GM19463 (cell line): ENCODE measurements around the gene SF3B3.
"Not testable (repeated sequence)": the region's sequence is repeated elsewhere in the genome, so short reads cannot be mapped to it uniquely, and the experiment has no call there.

Experiments used
- ATAC-seq: cut with Tn5 transposase; IDR thresholded peaks from one replicate; pipeline ENCODE4 v1.9.1; 2021; ENCODE audit warnings: mild to moderate bottlenecking, moderate library complexity; ENCODE audit not compliant: unreplicated experiment

The SF3B3 gene

DNA sequence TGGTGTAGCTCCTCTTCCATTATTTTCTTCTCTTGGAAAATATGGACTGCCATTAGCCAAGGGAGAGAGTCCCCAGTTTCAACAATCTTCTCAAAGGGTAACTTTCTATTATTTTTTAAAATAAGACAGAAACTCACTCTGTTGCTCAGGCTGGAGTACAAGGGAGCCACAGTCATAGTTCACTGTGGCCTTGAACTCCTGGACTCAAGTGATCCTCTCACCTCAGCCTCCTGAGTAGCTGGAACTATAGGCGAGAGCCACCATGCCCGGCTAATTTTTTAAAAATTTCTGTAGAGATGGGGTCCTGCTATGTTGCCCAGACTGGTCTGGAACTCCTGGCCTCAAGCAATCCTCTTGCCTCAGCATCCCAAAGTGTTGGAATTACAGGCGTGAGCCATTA, 13.4 kb upstream of the SF3B3 start:
- no peak for ATAC-seq

DNA sequence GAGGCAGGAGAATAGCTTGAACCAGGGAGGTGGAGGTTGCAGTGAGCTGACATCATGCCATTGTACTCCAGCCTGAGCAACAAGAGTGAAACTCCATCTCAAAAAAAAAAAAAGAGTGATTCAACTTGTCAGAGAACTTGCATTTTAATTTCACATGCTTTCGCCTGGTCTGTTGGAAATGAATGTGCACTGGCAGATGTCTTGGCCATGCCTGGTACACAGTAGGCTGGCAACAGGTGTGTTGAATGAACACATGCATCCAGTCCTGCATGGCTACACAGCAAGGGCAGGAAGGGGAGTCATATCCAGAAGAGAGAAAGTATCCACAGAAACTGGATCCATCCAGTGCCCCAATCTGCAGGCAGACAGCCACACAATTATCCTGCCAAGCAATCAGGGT, 11.8 kb upstream of the SF3B3 start:
- no peak for ATAC-seq

DNA sequence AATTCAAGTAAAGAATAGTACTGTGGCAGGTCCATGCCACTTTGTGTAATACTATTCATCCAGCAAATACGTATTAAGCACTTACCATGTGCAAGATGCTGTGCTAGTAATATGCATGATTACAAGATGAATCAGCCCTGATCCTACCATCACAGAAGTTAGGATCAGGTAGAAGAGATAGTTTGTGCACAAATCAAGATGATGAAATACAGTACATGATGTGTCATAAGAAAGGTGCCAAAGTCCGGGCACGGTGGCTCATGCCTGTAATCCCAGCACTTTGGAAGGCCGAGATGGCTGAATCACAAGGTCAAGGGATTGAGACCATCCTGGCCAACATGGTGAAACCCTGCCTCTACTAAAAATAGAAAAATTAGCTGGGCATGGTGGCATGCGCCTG, 11.2 kb upstream of the SF3B3 start:
- ATAC-seq: no peak

DNA sequence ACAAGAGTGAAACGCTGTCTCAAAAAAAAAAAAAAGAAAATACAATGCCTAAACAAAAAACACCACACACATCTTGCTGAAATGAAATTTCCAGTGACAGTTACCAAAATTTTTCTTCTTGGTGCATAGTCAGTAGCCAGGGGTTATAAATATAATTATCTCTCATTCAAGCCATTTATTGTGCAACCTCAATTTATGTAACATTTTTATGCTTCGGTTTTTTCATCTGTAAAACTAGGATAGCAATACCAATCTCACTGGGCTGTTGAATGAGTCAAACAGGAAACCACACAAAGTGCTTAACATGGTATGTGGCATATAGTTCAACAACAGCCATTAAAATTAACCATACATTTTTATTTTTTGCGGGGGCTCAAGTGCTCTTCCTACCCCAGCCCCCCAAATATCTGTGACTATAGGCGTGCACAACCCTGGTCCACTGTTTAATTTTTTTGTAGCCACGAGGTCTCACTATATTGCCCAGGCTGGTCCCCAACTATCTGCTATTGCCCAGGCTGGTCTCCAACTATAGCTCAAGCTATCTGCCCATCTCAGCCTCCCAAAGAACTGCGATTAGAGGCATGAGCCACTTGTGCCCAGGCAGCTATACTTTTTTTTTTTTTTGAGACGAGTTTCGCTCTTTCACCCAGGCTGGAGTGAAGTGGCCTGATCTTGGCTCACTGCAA, 2.9 kb upstream of the SF3B3 start:
- ATAC-seq: no peak

DNA sequence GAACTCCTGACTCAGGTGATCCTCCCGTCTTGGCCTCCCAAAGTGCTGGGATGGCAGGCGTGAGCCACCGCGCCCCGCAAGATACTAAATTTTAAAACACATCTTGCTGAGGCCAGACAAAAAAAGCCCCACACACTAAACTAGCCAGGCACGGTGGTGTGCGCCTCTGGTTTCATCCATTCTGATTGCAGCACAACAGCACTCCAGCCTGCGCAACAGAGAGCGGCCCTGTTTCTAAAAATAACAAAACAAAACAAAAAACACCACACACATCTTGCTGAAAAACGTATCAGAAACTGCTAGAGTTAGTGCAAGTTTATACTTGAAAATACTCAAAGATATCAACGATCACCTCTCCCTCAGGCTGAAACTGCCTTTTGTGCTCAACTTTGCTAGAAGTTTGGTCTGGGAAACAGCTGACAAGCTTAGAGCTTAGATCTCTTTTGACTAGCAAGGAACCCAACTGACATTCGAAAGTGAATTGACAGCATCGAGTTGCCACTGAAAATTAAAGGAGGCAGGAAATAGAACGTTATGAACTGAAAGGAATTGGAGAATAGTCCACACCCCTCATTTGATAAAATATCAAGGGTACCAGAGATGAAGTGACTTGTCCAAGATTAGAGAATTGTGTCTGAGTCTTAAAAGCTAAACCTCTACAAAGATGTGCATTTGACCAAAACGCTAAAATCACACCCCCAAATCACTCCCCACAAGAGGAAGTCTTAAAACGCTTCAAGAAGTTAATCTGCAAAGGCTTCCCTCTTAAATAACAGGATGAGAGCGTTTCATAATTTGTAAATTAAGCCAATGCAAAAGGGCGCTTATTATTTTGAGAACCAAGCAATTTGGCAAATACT, 1.2 kb upstream of the SF3B3 start:
- ATAC-seq: no peak

DNA sequence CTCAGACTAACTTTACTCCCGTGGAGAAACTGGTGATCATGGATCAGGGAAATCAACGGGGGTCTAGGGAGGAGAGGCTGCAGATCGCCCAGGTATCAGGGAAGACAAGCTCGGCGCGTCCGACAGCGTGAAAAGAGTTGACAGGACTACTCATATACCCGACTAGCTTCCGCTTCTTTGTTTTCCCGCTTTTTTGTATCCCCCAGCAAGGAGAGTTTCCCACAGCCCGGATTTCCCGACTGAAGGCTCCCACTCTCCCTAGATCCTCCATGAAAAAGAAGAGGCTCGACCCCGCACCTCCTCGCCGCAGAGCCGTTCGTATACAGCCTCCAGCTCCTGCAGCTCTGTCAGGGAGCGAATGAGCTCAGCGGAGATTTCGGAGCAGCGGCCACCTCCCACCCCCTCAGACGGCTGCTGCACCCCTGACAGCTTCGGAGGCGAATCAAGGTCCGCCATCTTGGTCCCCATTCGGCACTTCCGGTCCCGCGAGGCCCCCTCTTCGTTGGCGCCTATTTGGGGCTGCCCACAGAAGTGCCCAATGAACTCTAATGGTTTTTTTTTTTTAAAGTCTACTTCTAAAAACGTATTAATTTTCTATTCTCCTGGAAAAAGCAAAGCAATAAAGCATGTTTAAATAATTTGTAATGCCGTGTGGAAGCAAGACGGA, 407 bp upstream of the SF3B3 start, which contains the start of gene COG4:
Gene COG4, minus strand, starts transcription at position 479 of the 667 bp plus-strand sequence. Its CDS starts 11 bp downstream, at position 468.
- ATAC-seq: peak; percentile 49

DNA sequence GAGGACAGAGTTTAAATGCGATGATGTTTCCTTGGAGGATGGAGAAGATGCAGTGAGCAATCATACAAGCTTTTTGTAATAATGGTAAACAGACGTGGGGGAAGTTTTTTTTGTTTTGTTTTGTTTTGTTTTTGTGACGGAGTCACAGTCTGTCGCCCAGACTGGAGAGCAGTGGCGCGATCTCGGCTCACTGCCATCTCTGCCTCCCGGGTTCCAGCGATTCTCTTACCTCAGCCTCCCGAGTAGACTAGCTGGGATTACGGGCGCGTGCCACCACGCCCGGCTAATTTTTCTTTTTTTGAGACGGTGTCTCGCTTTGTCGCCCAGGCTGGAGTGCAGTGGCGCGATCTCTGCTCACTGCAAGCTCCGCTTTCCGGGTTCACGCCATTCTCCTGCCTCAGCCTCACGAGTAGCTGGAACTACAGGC, 796 bp downstream of the SF3B3 start:
- ATAC-seq: not testable (repeated sequence)

DNA sequence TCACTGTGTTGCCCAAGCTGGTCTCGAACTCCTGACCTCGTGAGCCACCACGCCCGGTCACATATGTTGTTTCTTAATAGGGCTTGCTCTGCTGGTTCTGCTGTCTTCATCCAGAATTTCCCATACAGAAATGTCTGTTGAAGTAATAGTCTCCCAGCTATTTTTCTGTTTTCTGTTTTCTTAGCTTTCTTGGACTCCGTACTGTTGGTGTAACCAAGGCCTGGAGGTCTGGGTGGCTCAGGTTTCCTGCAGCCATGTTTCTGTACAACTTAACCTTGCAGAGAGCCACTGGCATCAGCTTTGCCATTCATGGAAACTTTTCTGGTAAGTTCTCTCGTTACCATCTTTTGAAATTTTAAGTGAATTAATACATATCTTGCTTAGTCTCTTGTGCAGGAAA, 2.8 kb downstream of the SF3B3 start:
- ATAC-seq: no peak

DNA sequence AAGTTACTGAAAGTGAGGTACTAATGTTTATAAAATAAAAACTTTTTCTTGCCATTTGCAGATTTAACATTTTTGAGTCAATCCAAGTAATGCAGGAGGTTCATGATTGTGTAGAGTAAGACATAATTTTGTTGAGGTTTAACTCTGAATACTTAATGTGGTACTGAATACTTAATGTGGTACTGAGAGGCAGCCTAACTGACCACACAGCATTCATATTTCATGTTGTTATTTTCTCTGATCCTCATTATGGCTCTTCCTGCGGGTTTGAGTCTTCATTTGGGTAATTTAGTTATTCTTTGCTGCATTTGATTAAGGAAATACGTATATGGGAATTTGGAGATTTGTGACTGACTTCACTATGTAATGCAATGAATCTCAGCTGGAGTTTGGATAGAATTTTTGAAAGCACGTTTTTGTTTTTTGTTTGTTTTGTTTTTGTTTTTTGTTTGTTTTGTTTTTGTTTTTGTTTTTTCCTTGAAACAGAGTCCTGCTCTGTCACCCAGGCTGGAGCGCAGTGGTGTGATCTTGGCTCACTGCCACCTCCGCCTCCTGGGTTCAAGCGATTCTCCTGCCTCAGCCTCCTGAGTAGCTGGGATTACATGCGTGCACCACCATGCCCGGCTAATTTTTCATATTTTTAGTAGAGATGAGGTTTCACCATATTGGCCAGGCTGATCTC, 3.8 kb downstream of the SF3B3 start:
- no peak for ATAC-seq

DNA sequence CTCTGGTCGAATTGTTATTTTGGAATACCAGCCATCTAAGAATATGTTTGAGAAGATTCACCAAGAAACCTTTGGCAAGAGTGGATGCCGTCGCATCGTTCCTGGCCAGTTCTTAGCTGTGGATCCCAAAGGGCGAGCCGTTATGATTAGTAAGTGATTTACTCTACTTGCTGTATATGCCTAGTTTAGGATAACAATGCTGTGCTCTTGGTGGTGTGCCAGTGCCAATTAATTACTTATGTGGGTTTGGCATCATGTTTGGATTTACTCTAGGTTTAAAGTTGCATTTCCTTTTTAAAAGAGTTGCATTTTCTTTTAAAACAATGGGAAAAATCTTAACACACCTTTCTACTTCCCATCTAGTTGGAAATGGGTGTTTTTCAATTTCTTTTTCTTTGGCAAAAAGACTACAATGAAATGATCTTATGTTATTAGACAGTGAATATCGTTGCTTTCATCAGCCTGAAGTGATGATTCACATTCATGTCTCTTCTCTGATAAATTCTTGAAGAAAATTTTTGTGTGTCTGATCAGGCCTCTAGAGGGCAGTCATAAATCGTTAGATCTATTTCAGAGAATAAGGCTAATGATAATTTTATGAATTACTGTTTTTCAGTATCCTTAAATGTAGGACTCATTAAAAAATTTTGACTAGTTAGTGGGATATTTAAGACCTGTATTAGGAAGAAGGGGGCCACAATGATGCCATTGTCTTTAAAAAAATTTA, 5.6 kb downstream of the SF3B3 start:
- ATAC-seq: no peak

DNA sequence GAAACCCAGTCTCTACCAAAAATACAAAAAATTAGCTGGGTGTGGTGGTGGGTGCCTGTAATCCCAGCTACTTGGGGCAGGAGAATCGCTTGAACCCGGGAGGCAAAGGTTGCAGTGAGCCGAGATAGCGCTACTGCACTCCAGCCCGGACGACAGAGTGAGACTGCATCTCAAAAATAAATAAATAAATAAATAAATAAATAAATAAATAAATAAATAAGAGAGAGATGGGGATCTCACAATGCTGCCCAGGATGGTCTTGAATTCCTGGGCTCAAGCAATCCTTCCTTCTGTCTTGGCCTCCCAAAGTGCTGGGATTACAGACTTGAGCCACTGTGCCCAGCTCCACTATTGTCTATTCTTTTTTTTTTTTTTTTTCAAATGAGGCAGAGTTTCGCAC, 6.3 kb downstream of the SF3B3 start:
- not testable (repeated sequence) for ATAC-seq

DNA sequence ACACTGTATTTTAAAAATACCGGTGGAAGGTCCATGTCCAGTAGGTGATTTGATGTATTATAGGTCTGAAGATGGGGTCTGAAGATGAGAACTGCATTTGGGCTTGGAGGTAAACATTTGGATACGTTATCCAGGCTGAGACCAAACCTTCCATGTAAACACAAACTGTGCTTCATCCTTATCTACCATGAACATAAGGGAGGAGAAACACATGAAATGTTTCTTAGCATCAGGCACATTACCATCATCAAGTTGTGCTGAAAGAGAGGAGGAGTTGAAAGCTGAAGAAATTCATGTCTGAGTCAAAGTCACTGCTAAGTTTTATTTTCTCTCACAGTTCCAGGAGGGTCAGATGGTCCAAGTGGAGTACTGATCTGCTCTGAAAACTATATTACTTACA, 11.4 kb downstream of the SF3B3 start:
- ATAC-seq: no peak

DNA sequence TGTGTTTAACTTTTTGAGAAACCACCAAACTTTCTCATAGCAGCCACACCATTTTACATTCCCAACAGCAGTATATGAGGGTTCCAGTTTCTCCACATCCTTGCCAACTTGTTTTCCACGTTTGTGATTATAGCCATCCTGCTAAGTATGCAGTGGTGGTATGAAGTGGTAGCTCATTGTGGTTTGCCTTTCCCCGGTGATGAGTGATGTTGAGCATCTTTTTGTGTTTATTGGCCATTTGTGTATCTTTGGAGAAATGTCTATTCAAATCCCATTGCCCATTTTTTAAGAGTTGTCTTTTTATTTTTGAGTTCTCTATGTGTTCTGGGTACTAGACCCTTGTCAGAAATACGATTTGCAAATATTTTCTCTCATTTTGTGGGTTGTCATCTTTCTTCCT, 17.4 kb downstream of the SF3B3 start:
- ATAC-seq: no peak

DNA sequence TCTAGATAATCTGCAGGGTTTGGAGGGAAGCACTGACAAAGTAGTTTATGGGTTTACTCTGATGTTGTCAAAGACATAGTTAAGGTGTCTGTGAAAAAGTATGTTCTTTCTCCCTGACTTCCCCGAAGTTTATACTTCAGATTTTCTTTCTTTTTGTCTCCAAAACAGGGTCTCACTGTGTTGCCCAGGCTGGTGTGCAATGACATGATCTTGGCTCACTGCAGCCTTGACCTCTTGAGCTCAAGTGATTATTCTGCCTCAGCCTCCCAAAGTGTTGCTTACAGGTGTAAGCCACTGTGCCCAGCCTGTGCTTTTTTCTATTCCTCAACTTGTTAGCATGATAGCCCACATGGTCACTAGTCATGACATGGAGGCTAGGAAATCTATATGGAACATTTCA, 20.9 kb downstream of the SF3B3 start:
- ATAC-seq: no peak

DNA sequence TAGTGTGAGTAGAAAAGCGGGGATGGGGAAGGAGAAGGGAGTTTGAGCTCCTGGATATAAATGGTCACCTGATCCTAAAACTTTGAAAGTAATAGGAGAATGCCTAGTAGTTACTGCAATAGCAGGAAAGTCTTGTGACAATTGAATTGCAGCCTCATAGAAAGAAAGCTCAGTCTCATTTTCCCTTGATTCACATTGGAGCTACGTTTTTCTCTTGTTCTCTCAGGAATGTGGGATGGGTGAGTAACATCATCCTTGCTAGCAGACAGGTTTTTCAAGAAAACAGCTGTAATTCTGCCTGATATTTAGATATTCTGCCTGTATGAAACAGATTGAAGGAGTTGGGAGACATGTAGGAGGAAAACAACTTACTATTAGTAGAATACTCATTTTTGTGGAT, 25.3 kb downstream of the SF3B3 start:
- no peak for ATAC-seq

DNA sequence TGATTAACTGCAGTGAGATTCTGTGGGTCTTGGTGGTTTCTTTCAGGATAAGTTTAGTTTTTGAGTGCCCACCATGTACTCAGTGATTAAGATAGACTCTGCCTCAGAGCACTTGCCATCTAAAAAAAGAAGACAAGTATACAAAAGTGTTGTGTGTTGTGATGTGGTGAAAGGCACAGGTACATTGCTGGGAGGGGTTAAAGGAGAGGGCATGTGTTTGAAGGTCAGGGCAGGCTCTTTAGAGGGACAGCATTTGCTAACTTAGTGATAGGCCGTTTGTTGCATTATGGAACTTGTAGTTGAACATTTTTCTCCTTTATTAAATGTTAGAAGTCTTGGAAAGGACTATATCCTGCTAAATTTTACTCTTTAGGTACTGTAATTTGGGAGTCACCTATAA, 26.5 kb downstream of the SF3B3 start:
- no peak for ATAC-seq

DNA sequence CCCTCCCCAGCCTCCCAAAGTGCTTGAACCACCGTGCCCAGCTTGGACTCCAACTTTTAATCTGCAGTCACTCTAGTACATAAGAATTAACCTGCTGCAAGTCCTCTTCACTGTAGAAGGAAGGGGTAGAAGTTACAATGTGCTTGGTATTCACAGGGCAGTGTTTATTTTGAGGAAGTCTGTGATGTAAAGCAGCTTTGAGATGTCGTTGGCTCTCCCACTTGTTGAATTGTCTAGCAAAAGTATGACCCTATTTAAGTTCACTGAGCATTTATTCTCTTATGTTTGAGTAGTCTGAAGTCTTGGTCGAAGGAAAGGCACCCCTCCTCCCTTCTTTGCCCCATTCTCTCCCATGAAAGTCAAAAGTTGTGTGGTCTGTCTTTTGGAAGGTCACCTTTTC, 28.2 kb downstream of the SF3B3 start:
- no peak for ATAC-seq

DNA sequence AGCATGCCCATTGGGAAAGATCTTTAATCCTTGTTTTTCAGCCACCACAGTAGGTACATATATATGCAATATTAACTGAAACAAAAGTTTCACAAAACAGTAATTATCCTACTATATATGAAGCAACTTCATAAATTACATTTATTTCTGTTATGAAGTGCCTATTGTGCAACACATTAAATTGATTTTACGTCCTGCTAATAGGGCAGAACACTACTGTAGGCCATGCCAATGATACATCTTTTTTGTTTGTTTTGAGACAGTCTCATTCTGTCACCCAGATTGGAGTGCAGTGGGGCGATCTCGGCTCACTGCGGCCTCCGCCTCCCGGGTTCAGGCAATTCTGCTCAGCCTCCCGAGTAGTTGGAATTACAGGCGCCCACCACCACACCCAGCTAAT, 29.1 kb downstream of the SF3B3 start:
- ATAC-seq: no peak

DNA sequence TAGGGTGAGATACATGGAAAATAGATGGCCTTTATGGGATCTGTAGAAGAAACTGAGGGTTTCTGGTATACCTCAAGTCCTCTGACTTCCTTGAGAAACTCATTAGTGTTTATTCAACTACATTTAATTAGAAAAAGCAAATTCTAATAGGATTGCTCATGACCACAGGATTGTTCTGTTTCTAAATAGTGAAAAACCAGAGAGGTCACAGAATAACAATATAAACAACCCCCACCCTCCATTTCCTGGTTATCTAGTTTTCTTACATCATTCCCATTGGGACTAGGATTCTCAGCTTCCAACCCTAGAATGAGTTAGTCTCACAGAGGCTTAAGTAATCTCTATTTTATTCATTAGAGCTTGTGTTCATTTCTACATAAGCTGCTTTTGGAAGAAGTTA, 30.0 kb downstream of the SF3B3 start:
- no peak for ATAC-seq

DNA sequence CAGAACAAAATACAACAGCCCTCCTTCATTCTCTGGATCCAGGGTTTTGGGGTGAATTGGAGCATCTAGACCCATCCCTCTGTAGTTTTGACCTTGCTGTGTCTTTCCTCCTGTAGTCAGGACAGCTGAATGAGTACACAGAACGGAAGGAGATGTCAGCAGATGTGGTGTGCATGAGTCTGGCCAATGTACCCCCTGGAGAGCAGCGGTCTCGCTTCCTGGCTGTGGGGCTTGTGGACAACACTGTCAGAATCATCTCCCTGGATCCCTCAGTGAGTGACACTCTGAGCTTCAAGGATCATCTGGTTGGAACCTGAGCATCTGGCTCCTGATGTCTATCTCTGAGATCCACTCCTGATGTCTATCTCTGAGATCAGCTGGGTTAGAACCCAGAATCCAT, 32.4 kb downstream of the SF3B3 start:
- ATAC-seq: no peak

DNA sequence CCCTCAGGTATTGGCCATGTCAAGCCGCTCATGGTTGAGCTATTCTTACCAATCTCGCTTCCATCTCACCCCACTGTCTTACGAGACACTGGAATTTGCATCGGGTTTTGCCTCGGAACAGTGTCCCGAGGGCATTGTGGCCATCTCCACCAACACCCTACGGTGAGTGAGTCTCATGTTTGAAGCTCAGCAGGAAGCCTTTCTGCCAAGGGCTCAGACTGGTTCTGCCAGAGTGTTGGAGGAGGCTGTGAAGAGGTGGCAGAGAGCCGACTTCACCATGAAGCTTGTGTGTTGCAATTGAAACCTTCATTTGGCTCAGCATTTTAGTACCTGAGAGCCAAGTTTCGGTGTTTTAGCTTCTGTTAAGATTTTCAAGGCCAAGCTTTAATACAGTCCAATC, 38.0 kb downstream of the SF3B3 start:
- no peak for ATAC-seq
